T-helper 1 cell (primary cell): ENCODE measurements around the gene GRM8.

ENCODE experiments used
- DNase-seq, 5 donors: peaks; one replicate each; pipeline ENCODE4 v3.0.0-alpha.2; 2012 to 2020

Gene GRM8

DNA sequence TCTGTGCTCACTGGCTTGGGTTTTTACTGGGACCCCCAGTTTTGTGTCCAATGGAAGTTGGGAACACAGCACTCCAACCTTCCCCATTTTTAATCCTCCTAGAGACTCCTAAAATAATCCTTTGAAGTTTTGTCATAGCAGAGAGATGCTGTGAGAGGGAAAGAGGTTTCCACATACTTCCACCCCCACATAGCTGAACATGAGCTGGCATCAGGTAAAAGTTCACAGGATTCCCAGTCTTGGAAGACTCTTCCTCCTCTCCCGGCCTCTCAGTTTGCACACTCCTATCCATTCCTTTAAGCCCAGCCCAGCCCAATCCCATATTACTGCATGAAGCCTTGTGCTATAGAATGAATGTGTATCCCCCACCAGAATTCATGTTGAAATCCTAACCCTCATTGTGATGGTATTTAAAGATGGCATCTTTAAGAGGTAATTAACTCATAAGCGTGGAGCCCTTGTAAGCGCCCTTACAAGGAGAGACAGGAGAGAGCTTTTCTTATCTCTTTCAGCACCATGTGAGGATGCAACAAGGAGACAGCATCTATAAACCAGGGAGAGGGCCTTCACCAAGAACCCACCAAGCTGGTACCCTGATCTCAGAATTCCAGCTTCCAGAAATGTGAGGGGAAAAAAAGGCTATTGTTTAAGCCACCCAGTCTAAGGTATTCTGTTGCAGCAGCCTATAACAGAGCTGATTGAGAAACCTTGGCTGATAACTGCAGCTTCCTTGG, 22.4 kb downstream of the GRM8 start:
- DNase-seq = no peak

GRCh38 chr7:127226685-127227374, 25.9 kb downstream of the GRM8 start:
- DNase-seq = no peak

DNA sequence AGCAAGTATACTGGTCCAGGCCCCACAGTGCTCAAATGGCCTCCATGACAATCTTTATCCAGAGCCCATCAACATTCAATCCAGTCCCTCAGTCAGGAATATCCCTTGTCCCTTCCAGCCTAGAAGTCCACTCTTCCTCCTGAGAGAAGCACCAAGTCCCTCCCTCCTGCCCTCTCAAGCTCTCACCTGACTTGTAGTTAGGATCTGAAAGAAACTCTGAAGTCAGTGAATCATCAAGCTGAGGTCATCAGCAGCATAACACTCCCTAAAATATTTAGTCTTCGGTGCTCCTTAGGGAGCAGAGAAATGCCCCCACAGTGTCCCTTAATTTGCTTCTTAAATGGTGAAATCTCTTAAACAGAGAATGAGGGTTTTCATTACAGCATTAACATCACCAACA, 31.0 kb downstream of the GRM8 start:
- no peak for DNase-seq

DNA sequence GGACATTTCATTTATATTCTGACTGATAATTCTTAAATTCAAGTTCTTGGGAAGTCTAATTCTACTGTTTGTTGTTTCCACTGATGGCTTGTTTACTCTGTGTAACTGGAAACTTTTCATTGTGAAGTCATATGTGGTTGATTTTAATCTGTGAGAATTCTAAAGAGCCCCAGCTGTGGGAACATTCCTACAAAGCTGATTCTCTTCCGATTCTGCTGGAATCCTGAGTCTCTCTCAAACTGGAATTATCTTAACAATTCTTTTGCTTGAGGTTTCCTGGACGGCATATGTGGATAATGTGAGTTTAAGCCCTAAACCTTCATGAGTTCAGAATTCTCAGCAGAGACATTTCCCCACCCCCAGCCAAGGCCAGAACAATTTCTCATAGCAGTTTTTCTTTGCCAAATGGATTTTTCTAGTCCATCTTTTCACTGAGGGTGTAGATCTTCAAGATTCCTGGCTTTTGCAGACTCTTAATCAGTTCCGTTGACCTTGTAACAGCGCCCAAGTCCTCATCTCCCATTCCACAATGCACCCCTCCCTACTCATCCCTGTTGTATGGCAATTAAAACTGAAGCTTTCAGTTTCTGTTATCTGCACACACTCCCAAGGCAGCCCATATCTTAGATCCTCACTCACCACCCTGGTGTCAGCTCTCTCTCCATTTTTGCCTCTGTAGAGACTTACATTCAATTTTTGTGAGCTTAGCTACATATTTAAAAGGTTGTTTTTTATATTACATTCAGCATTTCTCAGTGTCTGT, 37.6 kb downstream of the GRM8 start:
- DNase-seq = no peak

DNA sequence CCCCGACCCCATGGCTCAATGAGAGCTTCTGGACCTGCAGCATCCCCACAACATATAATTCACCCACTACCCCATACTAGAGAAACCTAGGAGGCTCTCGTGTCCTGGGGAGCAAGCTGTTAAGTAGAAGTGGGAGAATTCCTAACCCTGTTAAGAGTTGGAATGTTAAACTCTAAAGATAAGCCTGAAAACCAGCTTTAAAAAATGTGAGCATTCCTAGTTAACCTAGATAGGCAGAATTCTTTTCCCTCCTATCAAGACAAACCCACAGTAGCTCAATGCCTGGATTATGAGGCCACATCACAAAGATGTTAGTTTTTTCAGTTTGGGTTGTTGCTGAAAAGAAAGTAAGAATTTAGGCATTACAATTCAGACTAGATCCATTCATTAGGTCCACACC, 42.9 kb downstream of the GRM8 start:
- no peak for DNase-seq

DNA sequence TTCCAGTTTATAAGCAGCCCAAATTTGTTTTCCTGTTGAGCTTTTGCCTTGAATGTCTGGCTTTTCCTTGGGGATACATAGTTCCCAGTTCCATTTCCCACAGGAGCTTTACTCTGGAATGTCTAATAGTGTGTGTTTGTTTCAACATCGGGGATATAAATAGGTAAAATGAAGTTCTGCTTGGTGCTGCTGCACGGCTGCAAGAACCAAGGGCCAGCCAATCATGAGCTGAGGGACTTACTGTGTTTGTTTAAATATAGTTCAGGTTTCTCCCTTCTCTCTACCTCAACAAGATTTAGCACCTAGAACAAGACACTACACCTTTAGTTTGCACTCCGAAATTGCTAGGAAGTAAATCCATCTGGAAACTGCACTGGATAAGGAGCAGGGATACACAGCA, 43.9 kb downstream of the GRM8 start:
- no peak for DNase-seq

GRCh38 chr7:127208351-127208750, 44.4 kb downstream of the GRM8 start:
- DNase-seq = no peak

- DNase-seq = no peak
Observed at GRCh38 chr7:127207806-127208205, 44.9 kb downstream of the GRM8 start.

- DNase-seq = no peak
Observed at GRCh38 chr7:127207230-127207629, 45.5 kb downstream of the GRM8 start.

GRCh38 chr7:127194571-127194970, 58.2 kb downstream of the GRM8 start:
- no peak for DNase-seq

- no peak for DNase-seq
Observed at GRCh38 chr7:127189886-127190285, 62.9 kb downstream of the GRM8 start.

DNA sequence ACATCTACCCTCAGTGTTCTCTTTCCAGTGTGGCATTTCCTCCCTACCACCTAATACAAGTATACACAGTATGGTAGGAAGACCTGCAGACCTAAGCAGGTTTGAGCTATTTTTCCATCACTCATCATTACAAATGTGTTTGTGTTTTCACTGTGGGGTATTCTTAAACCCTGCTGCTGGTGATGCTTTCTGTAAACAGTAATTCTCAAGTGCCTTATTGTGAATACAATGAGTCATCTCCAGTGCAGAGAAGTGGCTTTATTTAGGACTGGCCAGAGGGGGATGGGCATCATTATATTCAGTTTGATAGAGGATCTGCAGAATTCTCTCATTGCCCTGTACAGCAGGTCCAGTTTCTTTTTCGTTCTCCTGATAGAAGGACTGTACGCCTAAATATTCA, 63.7 kb downstream of the GRM8 start:
- no peak for DNase-seq

DNA sequence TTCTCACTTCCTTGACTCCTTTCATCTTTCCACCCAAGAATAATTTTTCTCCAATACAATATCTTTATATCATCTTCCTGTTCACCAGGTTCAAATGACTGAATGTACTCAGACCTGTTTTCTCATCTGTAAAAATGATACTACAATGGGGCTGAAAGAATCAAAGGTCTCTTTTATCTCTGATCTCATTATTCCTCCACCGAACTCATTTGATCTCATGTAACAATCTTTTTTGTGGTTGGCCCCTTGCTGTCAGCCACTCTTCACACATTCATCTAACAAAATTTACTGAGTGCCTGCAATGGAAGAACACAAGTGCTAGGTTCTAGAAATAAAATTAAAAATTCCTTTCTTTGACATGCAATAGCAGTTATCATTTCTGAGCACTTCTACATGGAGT, 65.0 kb downstream of the GRM8 start:
- no peak for DNase-seq

GRCh38 chr7:127186686-127187085, 66.1 kb downstream of the GRM8 start:
- no peak for DNase-seq

- no peak for DNase-seq
Observed at GRCh38 chr7:127177156-127177555, 75.6 kb downstream of the GRM8 start.

DNA sequence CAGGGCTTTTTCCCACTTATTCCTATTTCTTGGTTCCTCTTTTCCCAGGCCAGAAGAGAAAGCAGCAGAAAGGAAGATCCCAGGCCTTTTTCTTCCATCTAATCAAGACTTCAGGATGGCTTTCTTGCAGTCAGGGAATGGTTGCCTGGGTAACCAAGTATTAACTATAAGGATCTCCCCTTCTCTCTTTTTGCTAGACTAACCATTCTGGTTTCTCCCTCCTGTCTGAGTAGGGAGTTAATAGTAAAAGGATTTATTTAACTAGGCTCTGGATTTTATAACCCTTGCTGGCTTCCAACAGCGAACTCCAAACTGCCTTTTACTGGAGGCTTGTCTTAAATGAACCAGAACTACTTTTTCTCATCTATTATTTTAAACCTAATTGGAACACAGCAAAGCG, 90.4 kb downstream of the GRM8 start:
- DNase-seq = no peak

DNA sequence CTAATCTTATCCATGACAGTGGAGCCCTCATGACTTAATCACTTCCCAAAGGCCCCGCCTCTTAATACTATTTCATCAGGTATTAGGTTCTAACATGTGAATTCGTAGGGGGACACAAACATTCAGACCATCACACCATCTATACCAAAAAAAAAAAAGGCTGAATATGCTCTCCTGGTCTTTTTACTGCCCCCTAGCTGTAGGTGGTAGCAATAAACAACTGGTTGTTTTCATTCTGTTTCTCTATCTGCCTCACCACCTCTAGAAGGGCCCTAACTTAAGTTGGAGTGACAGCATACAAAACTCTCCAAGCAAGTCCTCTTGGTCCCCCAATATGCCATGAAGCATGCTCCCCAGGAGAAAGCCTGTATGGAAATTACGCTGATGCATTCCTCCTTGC, 94.1 kb downstream of the GRM8 start:
- DNase-seq = no peak

- DNase-seq = no peak
Observed at GRCh38 chr7:127154958-127155357, 97.8 kb downstream of the GRM8 start.

- no peak for DNase-seq
Observed at GRCh38 chr7:127154101-127154500, 98.6 kb downstream of the GRM8 start.

- DNase-seq = no peak
Observed at GRCh38 chr7:127153315-127153714, 99.4 kb downstream of the GRM8 start.

DNA sequence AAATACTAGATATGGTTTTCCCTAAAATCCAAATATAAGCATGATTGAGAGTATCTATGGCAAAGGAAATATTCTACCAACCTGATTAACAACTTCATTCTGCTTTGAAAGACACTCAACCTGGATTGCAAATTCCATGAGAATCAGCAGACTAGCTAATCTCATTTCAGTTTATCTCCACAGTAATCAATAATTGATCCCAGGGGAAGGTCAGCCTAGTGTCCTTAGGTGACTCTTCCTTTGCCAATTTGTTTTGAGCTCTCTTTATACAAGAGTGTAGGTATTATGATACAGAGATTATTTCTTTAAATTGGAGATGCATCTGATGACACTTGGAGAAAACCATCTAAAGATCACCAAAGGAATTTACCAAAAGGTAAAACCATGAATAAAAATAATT, 100.3 kb downstream of the GRM8 start:
- no peak for DNase-seq

DNA sequence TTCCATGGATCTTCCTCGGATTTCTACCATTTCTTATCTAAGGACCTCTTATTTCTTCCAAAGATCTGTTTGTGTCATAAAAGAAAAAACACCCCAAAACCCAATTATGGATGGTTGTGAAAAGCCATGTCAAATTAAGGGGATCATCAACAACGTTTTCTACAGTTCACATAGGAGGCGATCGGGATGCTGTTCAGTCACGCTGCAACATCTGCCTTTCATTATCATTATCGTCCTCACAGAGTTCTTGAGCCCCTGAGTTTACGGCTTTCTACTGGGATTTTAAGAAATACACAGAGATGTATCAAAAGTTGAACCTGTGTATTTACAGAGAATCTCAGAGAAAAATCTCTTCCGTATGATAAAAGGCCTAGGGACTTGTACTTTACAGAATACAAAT, 101.4 kb downstream of the GRM8 start:
- no peak for DNase-seq

- no peak for DNase-seq
Observed at GRCh38 chr7:127150543-127150942, 102.2 kb downstream of the GRM8 start.
